ENCODE results near the gene TAF1C.
"Not testable (repeated sequence)": the region's sequence is repeated elsewhere in the genome, so short reads cannot be mapped to it uniquely, and the experiment has no call there.

Gene TAF1C

DNA sequence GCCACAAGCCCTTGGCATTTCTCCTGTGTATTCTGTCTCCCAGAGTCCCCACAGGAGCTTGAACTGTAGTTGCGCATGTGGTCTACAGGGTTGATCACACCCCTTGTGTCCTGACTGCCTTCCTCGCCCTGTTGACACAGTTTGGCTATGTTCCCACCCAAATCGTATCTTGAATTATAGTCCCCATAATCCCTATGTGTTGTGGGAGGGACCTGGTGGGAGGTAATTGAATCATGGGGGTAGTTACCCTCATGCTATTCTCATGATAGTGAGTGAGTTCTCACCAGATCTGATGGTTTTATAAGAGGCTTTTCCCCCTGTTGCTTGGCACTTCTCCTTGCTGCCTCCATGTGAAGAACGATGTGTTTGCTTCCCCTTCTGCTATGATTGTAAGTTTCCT lies 25.3 kb upstream of the TAF1C start:
- DNase-seq (ENCODE audit: low spot score) = no peak

DNA sequence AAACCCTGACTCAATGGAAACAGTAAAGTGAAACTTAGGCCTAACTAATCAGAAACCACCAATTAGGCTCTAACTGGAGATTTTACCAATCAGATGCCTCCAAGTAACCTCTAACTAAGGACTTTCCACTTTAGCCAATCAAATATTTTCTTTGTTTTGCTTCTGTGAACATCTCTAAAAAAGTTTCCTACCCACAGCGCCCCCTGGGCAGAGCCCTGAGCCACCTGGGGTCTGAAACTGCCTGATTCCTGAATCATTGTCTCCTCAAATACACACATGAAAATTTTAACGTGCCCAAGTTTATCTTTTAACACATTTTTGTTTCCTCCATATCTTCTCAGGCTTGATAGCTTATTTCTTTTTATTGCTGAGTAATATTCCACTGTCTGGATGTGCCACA lies 23.1 kb upstream of the TAF1C start:
- DNase-seq (ENCODE audit: low spot score) = no peak

DNA sequence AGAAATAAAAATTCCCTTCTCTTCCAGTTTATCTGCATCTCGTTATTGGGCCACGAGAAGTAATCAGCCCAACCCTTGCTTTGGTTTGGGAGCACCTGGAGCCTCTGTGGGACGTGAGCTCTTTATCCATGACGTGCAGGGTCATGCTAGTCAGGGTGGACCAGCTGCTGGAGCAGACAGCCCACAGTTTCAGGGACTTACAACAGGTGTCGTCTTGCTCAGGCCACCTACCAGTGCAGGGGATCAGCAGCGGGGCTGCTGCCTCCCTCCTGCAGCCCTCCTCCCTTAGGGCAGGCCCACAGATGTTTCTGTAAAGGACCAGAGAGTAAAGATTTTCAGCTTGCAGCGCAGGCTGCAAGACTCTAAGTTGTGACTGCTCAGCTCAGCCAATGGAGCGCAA lies 21.0 kb upstream of the TAF1C start:
- no peak for DNase-seq (ENCODE audit: low spot score)

DNA sequence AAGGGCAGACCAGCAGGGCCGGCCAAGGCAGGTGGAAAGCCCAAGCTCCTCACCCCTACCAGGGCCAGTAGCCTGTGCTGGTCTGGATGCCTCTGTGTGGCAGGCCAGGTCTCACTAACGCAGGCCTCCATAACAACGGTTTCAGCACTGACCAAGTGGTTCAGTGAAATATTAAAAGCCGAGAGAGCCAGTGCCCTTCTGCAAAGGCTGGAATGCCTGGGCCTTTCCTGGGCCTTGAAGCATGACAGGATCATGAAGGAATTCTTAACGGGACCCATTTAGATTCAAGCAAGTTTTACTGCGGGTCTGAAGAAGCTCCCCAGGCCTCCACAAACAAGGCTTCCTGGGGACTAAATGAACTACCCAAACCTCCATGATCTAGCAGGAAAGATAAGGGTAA lies 20.4 kb upstream of the TAF1C start:
- DNase-seq (ENCODE audit: low spot score) = no peak

DNA sequence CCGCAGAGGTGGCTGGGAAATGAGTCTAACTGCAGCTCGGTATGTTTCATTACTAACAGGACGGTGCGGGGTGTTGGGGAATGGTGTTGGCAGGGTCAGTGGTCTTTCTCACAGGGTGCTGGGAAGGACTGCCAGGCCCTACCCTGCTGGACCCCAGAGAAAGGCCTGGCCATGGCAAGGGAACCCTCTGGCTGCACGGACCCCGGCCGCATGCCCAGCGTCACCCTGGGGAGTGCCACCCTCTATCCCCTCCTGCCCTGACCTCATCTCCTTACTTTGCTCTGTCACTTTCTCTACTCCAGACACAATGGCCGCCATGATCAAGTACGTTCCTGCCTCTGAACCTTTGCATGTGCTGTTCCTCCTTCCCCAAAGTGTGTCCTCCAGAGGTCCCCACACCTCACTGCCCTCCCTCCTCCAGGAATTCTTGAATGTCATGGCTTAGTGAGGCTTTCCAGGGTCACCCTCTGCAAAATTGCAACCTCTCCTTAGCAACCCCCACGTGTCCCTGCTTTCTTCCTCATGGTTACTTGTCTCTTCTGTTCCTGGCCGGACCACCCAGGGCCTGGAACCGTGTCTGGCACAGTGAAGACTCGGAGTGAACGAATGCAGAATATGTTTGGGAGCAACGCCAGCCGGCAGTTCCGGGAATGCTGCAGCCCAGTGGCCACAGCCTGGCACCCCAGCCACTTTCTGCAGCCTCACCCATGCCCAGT lies 19.3 kb upstream of the TAF1C start:
- no peak for DNase-seq (ENCODE audit: low spot score)

DNA sequence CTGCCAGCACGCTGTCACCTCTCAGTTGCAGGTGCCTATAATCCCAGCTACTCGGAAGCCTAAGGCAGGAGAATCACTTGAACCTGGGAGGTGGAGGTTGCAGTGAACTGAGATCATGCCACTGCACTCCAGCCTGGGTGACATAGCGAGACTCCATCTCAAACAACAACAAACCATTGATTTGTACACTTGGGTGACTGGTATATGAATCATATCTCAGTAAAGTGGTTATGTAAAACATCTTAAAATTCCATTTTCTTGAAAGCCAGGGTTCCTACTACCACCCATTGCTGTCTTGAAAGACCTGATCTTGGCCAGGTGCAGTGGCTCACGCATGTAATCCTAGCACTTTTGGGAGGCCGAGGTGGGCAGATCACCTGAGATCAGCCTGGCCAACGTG lies 18.3 kb upstream of the TAF1C start:
- not testable (repeated sequence) for DNase-seq (ENCODE audit: low spot score)

DNA sequence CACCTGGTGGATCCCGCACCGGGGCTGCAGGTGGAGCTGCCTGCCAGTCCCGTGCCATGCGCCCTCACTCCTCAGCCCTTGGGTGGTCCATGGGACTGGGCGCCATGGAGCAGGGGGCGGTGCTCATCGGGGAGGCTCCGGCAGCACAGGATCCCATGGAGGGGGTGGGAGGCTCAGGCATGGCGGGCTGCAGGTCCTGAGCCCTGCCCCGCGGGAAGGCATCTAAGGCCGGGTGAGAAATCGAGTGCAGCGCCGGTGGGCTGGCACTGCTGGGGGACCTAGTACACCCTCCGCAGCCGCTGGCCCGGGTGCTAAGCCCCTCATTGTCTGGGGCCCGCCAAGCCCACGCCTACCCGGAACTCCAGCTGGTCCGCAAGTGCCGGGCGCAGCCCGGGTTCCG lies 17.7 kb upstream of the TAF1C start:
- not testable (repeated sequence) for DNase-seq (ENCODE audit: low spot score)

DNA sequence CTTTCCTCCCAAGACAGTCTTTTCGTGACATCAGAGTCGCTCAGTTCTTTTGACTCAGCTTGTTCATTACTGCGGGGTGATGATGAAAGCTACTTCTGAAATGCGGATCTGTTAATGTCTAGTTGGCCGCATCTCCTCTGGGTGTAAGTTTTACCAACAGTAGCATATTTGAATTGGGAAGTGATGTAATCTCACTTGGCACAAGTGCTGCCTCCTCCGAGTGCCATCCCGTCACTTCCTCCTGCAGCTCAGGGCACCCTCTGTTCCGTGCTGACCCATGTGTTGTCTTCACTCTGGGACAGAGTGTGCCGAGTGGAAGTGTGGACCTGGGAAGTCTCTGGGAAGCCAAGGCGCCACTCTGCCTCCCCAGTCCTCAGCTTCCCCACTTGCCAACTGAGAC lies 13.0 kb upstream of the TAF1C start:
- no peak for DNase-seq (ENCODE audit: low spot score)

DNA sequence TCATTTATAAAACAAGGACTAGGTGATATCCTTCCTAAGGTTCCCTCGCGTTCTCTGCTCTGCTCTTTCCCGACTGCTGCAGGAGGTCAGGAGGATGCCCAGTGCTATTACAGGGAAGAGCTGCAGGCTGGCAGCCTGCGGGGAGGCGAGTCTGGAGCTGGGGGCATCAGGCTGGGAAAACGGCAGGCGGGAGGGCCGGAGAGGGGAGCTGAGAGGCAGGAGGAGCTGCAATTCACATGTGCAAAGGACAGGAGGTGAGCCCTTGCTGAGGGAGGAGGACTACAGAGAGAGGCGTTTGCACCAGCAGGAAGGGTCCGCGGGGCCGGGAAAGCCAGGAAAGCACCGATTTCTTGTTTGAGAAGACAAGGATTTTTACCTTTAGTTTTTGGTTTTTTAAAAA lies 12.2 kb upstream of the TAF1C start:
- DNase-seq (ENCODE audit: low spot score) = no peak

DNA sequence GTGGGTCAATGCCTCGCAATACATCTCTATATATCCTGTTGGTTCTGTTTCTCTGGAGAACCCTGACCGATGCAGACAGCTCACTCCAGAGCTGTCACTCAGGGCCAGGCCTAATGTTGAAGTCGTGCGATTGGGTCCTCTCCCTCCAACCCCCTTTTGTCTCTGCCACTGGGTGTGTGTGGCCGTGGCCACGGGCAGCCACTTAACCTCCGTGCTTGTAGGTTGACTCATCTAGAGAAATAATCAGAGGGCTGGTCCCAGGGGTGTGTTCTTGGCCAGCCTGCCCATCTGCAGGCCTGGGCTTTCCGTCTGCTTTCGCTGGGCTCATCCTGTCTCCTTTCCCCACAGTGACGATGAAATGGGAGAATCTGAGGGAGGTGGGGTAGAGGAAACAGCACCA lies 11.5 kb upstream of the TAF1C start:
- no peak for DNase-seq (ENCODE audit: low spot score)

DNA sequence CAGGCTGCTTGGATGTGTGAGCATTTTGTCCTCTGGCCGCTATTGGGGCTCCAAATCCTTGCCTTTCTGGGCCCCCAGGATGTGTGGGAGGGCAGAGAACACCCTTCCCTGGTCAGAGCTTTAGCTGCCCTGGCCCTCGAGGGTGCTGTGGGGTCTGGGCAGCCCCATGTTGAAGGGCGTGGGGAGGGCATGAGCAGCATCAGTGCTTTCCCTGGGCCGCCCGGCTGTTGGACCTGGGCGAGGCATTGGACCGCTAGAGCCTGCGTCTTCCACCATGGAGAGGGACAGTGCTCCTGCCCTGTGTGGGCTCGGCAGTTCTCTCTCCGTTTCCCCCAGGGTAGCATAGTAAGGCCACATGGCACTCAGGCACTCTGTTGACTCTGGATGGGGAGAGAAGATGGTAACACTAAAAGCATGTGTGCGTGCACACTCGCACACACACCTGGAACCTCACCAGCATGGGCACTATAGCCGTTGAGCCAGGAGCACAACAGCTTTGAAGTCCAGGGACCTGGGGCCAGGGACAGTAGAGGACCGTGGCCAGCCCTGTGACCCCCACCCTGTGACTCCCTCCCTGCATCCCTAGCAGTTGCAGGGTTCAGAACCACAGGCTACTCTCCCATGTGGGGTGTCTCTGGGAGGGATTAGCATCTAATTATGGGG lies 10.7 kb upstream of the TAF1C start:
- DNase-seq (ENCODE audit: low spot score) = no peak

DNA sequence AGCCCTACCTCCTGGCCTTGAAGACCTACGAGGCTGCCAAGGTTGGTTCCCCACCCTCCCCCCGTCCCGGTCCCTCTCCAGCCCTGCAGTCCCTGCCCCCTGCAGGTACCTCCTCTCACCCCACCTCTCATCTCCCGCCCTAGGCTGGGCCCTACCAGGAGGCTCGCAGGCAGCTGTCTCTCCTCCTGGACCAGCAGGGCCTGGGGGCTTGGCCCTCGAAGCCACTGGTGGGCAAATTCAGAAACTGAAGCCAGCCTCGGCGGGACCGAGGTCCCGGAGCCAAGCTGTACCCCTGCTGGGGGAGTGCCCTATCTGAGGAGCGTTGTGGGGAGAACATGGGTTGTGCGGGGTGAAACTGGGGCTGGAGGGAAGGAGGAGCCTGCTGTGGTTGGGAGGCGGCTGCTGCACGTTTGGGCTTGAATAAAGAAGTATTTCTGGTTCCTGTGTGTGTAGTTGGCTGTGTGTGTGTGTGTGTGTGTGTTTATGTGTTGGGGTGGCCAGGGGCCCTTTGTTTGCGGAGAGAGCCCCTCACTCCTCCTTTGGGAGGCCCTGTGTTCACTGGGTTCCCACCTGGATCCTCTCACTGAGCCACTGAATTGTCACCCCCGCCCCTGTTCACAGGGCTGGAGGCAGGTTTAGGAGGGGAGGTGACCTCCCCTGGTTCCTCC lies 10.0 kb upstream of the TAF1C start:
- no peak for DNase-seq (ENCODE audit: low spot score)

DNA sequence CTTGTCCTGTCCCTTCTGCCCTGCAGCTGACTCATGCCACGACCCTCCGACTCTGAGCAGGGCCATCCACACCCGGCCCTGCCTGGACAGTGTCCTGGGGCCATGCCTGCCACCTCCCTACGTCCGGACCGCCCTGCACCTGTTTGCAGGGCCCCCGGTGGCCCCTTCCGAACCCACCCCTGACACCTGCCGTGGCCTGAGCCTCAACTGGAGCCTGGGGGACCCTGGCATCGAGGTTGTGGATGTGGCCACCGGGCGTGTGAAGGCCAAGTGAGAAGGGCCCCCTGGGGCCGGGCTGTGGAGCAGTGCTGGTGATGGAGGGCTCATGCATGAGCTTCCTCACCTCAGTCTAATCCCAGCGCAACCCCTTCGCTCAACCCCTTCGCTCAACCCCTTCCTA lies 9.2 kb upstream of the TAF1C start:
- no peak for DNase-seq (ENCODE audit: low spot score)

DNA sequence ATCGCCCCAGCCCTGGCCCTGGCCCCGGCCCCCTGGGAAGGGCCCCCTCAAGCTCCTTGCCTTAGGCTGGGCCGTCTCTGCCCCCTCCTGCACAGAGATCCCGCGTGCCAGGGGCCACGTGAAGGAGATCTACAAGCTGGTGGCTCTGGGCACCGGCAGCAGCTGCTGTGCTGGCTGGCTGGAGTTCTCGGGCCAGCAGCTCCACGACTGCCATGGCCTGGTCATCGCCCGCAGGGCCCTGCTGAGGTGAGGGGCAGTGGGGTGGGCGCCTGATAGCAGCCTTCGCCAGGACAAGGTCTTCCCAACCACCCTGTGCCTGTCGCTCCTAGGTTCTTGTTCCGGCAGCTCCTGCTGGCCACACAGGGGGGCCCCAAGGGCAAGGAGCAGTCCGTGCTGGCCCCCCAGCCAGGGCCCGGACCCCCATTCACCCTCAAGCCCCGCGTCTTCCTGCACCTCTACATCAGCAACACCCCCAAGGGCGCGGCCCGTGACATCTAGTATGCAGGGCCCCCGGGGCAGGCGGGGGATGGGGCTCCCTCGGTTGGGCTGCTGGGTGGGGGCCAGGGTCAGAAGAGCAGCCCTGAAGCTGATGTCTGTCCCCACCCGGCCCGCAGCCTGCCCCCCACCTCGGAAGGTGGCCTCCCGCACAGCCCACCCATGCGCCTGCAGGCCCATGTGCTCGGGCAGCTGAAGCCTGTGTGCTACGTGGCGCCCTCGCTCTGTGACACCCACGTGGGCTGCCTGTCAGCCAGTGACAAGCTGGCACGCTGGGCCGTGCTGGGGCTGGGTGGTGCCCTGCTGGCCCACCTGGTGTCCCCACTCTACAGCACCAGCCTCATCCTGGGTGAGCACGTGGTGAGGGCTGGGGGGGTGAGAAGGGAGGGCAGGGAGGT lies 8.6 kb upstream of the TAF1C start:
- no peak for DNase-seq (ENCODE audit: low spot score)

DNA sequence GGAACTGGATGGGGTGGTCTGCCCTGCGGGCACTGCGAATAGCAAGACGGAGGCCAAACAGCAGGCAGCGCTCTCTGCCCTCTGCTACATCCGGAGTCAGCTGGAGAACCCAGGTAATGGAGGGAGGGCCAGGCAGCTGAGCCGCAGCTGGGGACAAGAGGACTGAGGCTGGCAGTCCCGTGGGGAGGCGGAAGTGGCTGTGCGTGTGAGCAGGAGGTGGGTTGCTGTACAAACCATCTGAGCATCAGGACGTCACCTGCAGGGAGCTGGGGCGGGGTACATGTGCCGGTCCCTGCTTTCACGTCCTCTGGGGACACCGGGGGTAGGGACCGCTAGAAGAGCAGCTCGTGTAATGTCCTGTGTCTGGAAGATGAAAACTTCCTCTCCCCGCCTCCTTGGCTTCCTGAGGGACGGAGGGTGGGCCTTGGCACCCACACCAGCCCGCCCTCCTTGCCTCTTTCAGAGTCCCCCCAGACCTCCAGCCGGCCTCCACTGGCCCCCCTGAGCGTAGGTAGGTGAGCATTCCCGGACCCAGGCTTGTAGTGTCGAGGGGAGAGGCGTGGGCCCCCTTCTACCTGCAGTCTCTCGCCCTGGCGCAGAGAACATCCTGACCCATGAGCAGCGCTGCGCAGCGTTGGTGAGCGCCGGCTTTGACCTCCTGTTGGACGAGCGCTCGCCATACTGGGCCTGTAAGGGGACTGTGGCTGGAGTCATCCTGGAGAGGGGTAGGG lies 7.8 kb upstream of the TAF1C start:
- DNase-seq (ENCODE audit: low spot score) = no peak

DNA sequence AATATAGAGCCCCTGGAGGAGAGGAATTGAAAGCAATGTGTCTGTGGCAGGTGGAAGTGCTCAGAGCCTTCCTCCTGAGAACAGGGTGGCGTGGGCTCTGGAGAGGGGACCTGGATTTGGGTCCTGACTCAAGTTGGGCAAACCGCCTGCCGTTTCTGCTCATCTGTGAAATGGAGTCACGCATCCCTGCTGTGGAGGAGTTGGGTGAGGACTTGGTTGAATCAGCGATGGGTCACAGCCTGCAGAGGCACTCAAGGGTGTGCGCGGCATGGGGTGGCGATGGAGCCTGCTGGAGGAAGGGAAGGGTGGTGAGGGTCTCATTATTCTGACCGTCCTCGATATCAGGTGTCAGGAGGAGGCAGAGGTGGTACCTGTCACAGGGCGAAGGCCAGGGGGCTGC lies 7.2 kb upstream of the TAF1C start:
- DNase-seq (ENCODE audit: low spot score) = no peak

DNA sequence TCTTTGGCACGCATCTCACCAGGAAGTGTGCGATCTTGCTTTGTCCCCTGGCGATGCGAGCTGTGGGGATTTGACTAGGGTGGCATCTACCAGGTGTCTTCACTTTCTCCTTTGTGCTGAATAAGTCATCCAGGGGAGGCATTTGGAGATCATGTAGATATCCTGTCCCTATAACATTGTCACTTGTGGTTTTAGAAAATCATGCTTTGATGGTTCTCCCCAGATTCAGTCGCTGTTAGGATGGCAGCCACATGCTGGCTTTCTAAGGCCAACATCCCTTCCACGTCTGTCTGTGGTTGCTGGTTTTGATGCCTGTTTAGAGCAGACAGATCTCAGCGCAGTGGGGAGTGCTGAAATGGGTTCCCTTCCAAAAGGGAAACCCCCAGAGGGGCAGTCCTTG lies 6.6 kb upstream of the TAF1C start:
- no peak for DNase-seq (ENCODE audit: low spot score)

DNA sequence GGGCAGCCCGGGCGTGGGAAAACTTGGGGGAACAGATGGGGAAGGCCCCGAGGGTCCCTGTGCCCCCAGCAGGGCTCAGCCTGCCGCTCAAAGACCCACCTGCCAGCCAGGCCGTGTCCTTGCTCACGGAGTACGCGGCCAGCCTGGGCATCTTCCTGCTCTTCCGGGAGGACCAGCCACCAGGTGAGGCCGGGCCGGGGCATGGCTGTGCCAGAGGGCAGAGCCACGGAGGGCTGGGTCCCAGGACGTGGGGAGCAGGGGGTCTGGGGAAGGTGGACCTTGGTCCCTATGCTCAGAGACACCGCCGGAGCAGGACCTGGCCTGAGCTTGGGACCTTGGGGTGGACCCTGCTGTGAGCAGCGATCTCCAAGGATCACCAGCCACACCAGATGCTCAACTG lies 4.6 kb upstream of the TAF1C start:
- DNase-seq (ENCODE audit: low spot score) = no peak

DNA sequence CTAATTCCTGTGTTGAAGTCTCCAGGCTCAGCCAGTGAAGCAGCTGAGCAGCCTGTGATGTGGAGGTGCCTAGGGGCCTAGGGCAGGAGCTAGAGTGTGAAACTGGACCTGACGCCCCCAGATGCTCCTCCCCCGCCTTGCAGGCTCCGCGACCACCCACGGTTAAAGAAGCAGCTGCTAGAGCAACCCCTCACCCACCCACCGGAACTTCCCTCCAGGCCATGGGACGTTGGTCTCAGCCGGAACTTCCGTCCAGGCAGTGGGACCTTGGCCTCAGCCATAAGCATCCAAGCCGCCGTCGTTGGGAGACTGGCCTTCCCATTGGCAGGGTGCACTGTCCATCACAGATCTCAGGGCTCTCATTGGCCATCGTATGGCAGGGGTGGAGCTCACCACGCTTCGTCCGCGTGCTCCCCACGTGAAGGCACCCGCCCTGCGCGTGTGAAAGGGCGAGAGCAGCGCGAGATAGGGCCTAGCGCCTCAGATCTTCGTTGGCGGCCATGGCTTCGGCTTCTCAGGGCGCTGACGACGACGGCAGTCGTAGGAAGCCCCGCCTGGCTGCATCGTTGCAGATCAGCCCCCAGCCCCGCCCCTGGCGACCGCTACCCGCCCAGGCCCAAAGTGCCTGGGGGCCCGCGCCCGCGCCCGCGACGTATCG lies 4.0 kb upstream of the TAF1C start, which contains the start of gene ADAD2:
TSS of gene ADAD2 (plus strand) at position 427 of the 658 bp plus-strand sequence. CDS start at position 501, 74 bp downstream.
- no peak for DNase-seq (ENCODE audit: low spot score)

DNA sequence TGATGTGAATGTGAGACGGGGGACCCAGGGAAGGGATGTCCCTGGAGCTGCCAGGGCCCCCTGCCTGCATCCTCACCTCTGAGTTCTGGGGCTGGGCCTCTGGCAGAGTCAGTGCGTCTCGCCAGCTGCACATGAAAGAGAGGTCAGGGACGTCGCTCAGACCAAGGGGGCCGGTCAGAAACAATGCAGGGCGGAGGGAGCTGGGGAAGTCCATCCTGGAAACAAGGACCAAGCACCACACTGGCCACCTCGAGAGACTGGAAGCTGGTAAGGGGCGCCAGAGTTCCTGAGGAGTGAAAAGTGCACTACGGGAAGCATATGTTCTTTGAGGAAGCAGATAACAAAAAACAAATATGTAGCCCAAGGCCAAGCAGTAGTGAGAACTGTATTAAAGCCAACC lies 2.1 kb downstream of the TAF1C start:
- DNase-seq (ENCODE audit: low spot score) = no peak

Measured in SK-N-DZ (cell line).